NCI-H460 (cell line): ENCODE measurements around the gene SYT6. TPM values are rescaled to one million over a fixed set of nuclear protein-coding genes. Genes with fewer than 3 reads are reported as not detected.

Experiments used
- DNase-seq: peaks from one replicate; pipeline ENCODE4 v3.0.0-alpha.2; 2016; ENCODE audit warnings: low read depth; ENCODE audit errors: extremely low read depth
- polyA plus RNA-seq: library from polyadenylated mRNA; depleted of rRNA; stranded (reverse); fragments of >200 nt; gene quantifications from 2 replicates; pipeline ENCODE4 v1.2.3, GENCODE V29; 2014; cell fraction: nucleus; rRNA removed
- total RNA-seq: library from RNA; depleted of rRNA; stranded (reverse); fragments of >200 nt; shearing (Covaris generic); gene quantifications from 2 replicates; pipeline ENCODE4 v1.2.3, GENCODE V29; 2014; rRNA removed

The SYT6 gene
- total RNA-seq: not detected in 2 replicates
- polyA plus RNA-seq: 0.03 TPM in 1 of 2 replicates, not detected in the other

DNA sequence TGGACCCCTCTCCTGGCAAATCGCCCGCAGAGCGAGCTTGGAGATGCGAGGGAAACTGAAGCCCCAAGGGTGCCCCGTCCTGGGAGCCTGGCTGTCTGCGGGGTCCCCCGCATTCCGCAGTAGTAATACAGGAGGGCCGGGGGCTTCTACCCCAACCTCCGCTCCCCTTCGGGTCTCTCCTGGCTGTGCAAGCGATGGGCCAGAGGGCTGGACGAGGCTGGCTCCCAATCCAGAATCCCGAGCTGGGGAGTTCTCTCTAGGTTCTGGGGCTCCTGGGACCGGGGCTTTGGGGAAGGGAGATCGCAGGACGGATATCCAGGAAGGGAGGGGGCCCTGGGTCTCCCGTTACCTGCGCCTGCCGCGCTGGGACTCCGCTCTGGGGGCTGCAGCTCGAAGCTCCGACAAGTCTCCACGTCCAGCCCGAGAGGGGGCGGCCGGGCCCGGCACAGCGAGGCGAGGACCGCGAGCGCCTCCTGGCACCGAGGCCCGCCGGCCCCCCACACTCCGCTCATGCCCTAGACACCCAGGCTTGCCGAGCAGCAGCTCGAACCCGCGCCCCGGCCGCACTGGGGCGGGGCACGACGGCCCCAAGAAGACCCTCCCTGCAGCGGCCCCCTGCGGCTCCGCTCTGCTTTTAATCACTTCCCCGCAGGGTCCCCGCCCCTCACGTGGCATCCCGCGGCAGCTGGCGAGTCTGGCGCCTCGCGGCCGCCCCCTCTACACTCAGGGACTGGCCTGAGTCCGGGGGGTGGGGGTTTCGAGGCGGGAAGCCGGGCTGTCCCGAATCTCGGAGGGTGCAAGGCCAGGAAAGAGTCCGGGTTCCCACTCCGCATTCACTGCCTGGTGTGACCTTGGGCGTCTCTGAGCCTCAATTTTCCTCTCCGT, at the start of gene SYT6:
SYT6 (minus strand) TSS at position 609 of the 885 bp plus-strand sequence; CDS start at position 512, 97 bp downstream.
- DNase-seq: no peak

- DNase-seq: no peak
These were observed 47.8 kb upstream of the SYT6 start for GRCh38 chr1:114201486-114201885.

- DNase-seq: no peak
These were observed 45.4 kb upstream of the SYT6 start for GRCh38 chr1:114199017-114199594.

- no peak for DNase-seq
These were observed 43.6 kb upstream of the SYT6 start for GRCh38 chr1:114196992-114197907.

DNA sequence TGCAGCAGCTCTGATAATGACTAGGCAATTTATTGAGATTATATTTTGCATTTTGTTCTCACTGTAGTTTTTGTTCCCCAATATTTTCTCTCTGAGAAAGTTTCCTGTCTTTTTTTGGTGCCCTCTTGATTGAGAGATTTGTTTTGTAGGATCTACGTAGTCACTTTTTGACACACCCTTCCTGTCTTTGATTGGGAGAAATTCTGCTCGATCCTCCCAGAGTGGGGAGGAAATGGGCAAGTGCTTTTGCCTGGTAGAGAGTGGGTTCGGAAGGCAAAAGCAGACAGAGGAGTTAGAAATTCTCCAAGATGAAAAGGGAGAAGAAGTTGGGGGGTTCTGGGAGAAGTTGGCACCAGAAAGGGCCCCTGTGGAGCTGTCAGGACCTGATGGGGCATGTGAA, 42.1 kb upstream of the SYT6 start:
- DNase-seq: no peak

- no peak for DNase-seq
These were observed 38.7 kb upstream of the SYT6 start for GRCh38 chr1:114192328-114192727.

- DNase-seq: no peak
These were observed 35.7 kb upstream of the SYT6 start for GRCh38 chr1:114189398-114189797.

DNA sequence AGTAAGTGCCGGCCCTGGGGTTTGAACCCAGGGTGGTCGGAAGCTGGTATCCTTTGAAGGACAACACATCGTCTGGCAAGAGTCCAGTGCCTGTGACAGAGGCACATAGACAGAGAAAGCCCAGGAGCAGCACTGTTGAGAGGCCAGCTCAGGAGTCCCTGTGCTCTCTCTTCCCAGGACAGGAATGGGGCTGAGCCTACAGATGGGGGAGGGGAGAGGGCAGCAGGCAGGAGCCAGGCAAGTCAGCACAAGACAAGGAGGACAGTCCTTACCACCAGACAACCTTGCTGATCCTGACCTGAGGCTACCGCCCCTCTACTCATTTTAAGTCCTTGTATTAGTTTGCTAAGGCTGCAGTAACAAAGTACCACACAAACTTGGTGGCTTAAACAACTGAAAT, 27.7 kb upstream of the SYT6 start:
- DNase-seq: no peak

DNA sequence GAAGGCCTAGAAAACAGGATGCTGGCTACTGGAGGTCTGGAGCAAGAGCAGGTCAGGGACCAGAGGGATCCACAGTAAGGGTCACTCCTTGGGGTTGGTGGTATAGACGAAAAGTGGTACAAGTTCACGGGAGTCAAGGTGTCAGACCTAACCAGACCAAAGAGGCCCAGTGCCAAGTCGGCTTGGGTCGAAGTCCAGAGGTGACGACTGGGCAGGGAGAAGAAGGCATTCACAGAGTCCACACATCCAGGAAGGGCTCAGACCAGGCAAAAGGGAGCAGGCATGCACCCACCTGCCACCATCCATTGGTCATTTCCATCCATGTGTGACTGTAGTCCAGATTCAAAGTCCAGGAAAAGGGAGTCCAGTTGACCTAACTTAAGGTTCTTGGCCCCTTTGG, 27.1 kb upstream of the SYT6 start:
- no peak for DNase-seq

GRCh38 chr1:114178936-114179335, 25.3 kb upstream of the SYT6 start:
- no peak for DNase-seq

- DNase-seq: no peak
These were observed 23.6 kb upstream of the SYT6 start for GRCh38 chr1:114177282-114177681.

DNA sequence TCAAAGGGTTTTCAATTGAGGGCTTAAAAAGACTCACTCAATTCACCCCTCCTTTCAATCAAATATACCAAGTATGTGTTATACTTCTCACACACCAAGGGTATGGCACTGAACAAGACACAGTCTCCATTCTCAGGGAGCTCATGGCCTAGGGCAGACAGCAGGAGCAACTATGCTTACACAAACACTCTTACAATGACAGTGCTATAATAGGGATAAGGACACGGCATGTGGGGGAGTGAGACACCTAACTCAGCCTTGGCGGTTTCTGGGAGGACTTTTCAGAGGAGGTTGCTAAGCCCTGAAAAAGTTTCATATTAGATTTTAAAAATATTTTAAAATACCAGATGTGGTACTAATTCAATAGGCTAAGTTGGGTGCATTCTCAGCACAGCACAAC, 22.7 kb upstream of the SYT6 start:
- DNase-seq: no peak

GRCh38 chr1:114173680-114174079, 20.0 kb upstream of the SYT6 start:
- no peak for DNase-seq

- no peak for DNase-seq
These were observed 15.8 kb upstream of the SYT6 start for GRCh38 chr1:114169509-114169908.

DNA sequence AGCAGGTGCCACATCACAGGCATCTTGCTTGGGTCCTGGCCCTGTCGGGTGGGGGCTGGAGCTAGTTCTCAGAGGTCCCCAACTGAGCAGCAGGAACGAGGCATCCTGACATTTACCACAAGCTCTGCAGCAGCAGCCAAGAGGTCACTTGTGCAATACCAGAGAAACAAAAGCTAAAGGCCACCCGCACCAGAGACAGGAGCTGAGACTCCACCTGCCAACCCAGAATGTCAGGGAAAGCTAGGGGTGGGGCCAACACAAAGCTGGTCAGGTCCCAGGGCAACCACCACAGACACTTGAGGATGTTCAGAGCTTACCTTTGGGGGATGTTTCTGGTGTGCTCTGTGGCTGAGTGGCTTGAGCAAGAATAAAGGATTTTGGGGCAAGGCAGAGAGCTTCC, 13.6 kb upstream of the SYT6 start:
- no peak for DNase-seq

DNA sequence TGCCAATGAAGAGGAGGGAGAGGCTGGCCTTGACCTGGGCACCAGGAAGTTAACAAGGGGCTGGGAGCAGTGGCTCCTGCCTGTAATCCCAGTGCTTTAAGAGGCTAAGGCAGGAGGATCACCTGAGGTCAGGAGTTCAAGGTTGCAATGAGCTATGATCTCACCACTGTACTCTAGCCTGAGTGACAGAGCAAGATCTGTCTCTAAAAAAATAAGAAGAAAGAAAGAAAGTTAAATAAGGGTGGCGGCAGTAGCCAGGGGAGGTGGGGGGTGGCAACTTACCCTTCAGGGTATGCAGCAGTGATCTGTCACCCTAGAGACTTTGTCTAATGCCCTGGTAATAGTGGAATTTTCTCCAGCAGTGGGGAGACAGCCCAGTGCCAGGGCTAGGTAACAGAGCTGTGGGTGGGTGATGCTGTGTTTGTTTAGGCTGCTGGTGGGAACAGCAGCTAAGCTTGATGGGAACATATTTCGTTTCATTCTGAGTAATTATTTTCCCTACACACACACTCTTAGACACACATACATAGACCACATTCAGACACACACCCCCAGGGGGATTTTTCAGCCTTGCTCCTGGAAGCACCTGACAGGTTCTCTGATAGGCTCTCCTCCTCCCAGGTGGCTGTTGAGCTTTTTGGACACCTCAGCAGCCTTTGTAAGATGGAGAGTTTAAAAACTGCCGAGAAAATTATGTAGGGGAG, 11.3 kb upstream of the SYT6 start:
- no peak for DNase-seq

DNA sequence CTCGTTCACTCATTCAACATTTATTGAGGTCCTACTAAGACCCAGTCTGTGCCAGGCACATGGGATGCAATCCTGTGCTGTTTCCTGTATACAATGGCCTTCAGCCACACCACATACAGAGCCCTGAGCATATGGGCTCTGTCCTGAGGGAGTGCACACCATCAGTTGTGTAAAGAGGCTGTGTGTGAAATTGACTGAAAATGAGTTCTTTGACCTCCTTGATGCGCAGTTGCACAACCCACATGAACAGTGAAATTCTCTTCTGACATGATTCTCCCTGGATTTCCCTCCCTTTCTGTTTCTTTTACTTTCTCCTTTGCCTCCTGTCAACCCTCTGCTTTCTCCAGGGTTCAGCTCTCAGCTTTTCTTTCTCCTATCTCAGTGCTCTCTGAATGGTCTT, 6.3 kb upstream of the SYT6 start:
- no peak for DNase-seq

GRCh38 chr1:114157275-114157660, 3.6 kb upstream of the SYT6 start:
- DNase-seq: no peak

GRCh38 chr1:114156538-114157274, 3.0 kb upstream of the SYT6 start:
- DNase-seq: no peak

GRCh38 chr1:114155706-114156105, 2.0 kb upstream of the SYT6 start:
- no peak for DNase-seq
